GM21529 (cell line): ENCODE measurements around the gene CCDC201.
"Not testable (repeated sequence)": the region's sequence is repeated elsewhere in the genome, so short reads cannot be mapped to it uniquely, and the experiment has no call there.

Experiments used
- ATAC-seq: cut with Tn5 transposase; IDR thresholded peaks from one replicate; pipeline ENCODE4 v1.9.1; 2021; ENCODE audit not compliant: unreplicated experiment

The CCDC201 gene

DNA sequence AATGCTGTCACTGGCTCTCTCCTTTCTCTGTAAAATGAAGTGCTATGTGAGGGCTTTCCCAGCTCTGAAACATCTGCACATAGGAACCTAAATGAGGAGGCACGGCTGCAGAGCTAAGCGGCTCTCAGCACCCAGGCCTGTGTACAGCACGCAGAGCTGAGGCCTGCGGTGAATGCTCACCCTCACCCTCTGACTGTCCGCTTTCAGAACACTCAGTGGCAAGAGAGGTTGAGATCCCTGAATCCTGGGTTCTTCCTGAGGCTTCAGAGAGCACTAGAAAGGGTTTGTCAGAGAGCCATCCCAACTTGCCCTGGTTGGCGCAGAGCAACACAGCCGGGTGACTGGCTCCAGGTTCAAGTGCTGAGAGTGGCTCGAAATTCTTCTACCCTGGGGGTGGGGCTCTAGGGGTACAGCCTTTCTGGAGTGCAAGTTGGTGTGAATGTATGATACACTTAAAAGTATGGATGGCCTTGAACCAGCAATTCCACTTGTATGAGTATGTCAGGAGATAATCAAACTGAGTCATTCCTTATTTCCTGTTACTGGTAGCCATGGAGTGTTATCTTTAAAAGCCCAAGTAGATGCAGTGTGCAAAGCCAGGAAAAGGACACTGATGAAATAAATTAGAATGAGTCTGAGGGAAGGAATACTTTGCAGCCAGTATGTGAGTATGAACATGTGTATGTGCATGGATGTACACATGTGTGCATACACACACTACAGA lies 1.7 kb upstream of the CCDC201 start:
- ATAC-seq = no peak

DNA sequence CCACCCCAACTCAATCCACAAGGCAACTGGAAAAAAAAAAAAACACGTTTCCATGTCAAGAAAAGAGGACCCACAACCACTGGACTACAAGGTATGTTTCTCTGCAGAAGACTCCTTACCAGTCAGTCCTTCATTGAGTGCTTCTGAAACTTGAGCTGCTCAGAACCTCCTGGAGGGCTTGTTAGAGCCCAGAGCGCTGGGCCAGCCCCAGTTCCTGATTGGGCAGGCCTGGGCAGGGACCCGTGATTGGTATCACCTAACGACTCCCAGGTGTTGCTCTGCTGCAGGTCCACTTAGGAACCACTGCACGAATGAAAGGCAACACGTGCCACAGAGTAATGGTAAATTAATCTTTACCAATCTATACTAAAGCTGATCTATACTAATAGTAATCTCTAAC lies 473 bp upstream of the CCDC201 start:
- no peak for ATAC-seq

DNA sequence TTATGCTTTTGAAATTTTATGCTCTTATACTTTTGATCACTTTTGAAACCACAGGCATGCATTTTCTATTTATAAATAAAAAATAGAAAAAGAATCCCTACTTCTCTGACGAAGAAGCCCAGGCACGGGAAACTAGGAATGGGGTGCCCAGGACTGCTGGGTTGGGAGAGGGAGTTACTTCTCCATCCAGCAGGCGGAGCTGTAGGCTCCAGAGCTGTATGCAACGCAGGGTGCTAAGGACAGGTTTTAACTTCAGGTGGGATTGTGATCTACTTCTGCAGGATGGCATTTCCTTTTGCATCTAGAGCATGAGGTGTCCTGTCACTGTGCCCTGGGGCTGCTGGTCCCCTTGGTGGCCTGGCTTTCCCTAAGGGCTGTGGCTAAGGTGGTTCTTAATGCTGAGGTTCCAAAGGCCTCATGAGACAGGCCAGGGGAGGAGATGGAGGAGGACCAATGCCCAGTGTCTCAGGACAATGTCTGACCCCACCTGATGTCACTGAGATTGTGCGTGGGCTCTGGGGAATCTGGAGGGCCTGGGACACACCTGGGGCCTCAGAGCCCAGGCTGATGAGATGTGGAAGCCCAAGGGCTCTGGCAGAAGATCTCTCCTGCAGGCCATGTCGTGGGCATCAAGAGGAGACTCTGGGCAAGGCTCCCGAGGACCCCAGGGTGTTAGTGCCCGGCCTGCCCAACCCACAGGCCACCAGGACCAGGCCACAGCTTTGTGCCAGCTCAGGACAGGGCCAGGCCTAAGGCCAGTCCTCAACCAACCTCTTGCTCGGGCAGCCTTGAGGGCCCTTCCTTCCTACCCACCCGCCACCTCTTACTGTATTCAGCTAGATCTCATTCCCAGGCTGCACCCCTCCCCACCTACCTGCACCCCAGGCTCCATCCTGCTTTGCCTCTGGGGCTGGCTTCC lies 507 bp downstream of the CCDC201 start:
- ATAC-seq = no peak

DNA sequence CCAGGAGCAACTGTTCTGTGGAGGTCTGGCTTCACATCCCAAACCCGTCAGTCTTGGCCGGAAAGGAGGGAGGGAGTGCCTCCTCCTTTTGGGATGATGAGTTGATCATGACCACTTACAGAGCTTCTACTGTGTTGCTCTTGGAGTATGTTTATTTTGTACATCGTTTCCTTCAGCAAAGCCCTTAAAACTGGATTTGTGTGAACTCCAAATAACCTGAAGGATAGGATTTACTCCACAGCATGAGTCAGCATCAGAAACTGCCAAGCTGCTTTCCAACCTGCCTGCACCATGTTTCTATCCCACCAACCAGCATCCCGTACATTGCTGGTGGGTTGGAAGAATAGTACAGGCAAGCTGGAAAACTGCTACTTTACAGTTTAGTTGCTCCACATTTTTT lies 3.5 kb downstream of the CCDC201 start:
- no peak for ATAC-seq

DNA sequence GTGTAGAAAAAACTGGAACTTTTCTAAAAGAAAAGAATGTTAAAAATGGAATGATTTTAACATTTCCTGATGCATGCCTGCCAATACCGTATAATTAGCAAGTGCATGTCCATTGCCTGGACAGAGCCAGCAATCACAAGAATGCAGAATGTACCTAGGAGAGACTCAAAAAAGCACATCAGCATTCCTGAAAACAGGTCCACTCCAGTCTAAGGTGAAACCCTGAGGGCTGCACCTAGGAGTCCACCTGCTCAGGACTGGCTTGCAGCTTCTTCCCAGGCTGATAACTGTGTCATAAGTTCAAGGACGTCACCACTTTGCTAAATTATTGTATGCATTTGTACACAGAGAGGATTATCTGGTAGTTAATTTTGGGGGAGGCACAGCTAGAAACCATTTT lies 5.4 kb downstream of the CCDC201 start:
- ATAC-seq = no peak

DNA sequence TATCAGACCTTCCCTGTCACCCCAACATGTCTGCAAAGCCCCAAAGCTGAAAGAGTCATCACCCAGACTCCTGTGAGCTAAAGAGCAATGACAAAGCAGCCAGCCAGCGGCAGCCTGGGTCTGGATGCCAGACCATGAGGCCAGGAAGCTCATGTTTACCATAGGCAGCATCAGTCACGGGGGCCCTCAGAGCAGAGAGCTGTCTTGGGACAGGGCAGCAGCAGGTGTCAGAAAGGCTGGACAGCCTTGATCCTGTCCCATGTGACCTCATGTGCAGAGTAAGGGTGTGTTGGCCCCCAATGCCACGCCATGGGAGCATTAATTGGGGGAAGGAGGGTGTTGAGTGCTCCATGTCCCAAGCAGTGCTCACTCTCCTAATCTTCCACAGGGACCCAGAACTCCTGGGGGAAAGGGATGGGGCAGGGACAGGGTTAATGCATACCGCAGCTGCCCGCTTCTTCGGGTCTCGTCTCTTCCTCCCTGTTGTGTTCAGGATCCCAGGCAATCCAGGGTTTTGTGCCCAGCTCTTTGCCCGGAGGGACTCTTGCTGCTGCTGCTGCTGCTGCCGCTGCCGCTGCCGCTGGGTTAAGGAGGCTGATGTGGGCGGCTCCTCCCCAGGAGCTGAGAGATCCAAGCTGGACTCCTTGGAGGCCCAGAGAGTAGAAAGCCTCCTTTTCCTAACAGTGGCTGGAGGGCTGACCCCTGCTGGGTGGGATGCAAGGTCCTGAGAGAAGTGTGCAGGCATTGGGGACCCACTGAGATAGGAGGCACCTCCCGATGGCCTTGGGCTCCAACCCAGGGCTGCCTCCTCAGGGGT lies 7.1 kb downstream of the CCDC201 start:
- ATAC-seq = no peak

DNA sequence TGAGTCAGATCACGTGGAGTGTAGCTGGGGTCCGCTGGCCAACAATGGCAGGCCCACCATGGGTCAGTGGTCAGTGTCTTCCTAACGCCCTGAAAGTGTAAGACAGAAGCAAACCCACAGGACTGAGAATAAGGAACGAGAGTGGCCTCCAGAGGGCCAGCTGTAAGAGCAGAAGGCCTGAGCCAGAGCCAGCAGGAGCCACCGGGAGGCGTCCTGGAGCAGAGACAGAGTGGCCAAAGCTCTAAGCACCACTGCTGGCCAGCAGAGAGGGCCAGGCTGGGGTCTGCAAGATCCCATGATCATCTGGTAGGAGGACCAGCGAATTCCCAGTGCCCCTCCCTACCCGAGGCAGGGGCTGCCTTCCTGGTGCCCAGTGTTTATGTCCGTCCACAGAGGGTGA lies 9.2 kb downstream of the CCDC201 start:
- ATAC-seq = no peak

DNA sequence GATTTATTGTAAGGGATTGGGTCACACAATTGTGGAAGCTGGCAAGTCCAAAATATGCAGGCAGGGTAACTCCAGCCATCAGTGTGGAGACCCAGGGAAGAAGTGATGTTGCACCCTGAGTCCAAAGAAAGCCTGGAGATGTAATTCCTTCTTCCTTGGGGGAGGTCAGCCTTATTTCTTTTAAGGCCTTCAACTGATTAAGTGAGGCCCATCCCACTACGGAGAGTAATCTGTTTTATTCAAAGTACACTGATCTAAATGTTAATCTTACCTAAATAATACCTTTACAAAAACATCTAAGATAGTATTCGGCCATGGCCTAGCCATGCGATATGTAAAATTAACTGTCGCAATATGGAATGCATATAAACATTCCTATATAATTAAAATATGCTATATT lies 16.0 kb downstream of the CCDC201 start:
- ATAC-seq = not testable (repeated sequence)

DNA sequence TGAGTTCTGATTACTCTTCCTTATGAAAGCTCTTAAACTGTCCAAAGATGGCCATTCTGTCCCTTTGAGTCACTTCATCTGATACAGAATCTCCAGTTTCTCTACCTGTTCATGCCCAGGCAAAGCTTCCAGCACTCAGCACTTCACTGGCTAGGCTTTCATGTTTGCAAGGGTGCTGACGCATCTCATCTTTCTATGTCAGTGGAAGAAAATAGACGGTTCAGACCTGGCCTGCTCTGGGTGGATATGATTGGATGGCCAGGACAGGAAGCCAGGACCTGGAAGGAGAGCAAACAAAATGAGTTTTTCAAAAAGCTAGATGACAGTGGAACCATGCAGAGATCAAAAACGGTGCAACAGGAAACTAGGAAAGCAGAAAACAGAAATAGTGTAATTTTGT lies 17.2 kb downstream of the CCDC201 start:
- not testable (repeated sequence) for ATAC-seq

DNA sequence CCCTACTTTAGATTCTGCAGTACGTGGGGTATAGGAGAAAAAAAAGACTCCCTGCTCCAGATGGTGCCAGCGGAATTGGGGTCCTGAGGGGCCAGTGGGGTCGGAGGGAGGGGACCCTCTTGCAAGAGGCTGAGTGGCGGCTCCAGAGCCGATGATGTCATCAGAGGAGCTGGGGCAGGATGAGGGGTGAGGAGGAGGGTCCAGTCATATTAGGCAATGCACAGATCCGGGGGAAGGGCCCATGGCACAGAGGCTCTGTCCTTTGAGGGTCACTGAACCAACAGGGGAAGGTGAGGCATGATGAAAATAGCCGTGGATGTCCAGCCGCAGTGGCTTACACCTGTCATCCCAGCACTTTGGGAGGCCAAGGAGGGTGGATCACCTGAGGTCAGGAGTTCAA lies 19.4 kb downstream of the CCDC201 start:
- not testable (repeated sequence) for ATAC-seq

DNA sequence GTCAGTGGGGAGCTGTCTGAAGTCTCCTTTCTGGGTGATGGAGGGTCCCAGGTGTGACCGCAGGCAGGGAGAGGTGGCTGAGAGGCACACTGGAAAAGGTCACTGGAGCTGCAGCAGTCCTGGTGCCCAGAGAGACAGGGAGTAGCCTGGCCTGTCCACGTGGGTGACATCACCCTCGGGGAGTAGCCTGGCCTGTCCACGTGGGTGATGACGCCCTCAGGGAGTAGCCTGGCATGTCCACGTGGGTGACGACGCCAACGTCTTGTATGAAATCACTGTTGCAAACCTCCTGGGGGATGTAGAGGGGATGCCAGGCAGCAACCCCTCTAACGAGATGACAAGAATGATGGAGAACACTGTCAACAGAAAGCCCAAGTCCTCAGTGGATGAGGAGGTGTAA lies 19.9 kb downstream of the CCDC201 start:
- not testable (repeated sequence) for ATAC-seq

DNA sequence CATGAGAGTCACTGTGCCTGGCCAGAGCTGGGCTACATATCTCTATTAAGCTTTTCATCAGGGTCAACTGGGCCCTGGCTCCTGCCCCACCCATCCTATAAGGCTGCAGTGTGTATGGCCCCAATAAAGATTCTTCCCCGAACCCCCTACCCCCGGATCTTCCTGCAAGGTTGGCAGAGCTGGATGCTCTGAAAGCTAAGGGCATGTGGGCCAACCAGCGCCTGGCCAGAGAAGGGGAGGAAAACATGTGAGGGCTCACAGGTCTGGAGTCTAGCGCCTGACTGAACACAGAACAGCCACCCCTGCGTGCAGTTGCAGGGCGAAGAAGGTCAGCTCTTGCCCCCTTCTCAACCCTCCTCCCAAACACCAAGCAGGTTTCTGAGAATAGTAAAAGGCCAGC lies 24.1 kb downstream of the CCDC201 start:
- not testable (repeated sequence) for ATAC-seq

DNA sequence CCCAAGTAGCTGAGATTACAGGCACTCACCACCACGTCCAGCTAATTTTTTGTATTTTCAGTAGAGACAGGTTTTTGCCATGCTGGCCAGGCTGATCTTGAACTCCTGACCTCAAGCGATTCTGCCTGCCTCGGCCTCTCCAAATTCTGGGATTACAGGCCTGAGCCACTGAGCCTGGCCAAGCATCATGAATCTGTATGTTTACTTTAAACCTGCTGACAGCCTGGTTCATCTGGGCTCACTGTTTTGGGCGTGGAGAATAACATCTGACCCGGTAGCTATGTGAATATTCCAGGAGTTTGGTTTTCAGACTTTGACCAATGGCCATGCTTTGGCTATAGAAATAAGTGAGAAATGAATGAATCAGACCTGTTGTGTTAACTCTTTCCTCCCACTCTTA lies 26.3 kb downstream of the CCDC201 start:
- not testable (repeated sequence) for ATAC-seq

DNA sequence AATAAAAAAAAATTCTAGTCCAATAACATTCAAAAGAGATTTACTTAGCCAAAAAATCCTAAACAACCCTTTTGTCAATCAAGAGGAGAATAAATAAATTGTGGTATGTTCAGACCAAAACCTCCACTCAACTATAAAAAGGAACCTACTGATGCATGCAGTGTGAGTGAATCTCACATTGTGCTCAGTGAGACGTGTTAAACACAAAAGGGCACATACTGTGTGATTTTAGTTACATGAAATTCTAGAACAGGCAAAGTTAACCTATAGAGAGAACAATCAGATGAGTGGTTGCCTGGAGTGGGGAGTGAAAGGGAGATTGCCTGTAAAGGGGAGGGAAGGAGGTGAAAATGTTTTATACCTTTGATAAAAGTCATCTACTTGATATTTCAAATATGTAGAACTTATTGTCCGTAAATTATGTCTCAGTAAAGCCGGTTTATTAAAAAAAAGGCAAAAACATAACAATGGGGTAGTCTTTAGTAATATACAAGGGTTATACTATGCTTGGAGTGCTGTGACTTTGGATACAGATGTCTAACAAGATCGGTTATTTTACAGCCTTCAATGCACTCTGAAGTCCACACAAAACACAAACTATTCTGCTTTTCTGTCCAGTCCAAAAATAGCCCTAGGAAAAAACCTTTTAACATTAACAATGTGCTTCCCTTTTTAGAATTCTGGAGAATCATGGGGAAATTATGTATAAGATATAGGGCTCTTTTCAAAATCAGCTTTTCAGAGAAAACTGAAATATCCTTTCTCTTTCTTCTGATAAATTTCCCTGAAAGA lies 30.8 kb downstream of the CCDC201 start:
- not testable (repeated sequence) for ATAC-seq

DNA sequence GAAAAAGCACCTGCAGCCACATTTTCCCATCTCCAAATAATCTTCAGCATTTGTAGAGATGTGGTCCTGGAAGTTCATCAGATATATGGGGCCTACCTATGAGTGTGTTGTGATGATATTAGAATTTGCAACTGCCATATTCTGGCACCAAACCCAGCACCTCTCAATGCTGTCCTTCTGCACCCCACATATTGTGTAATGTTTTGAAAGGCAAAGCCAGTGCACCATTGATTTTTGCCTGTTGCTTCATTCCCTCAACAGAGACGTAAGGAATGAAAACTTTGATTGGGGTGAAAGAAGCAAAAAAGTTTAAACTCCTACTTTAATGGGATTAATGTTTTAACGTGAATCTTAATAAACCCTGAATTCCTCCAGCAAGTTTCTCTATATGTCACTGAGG lies 34.0 kb downstream of the CCDC201 start:
- ATAC-seq = not testable (repeated sequence)

DNA sequence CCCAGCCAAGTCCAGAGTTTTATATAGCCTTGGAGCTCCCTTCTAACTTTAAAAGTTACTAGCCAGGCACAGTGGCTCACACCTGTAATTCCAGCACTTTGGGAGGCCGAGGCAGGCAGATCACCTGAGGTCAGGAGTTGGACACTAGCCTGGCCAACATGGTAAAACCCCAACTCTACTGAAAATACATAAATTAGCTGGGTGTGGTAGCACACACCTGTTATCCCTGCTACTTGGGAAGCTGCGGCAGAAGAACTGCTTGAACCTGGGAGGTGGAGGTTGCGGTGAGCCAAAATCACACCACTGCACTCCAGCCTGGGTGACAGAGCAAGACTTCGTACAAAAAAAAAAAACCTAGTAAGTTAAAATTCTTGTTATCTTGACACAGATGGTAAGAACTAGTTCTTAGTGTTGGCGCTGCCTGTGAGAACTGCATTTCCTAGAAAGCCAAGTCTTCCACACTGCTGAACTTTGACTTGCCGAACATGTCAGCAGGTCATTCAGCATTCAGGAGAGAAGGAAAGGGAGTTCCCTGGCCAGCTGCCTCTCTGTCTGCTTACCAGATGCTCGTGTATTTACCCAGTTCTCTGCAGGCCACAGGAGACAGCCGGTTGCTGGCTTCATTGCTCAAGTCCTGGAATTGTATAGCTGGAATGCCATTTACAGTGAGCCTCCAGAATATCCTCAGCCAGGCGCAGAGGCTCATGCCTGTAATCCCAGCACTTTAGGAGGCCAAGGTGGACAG lies 40.3 kb downstream of the CCDC201 start:
- not testable (repeated sequence) for ATAC-seq

DNA sequence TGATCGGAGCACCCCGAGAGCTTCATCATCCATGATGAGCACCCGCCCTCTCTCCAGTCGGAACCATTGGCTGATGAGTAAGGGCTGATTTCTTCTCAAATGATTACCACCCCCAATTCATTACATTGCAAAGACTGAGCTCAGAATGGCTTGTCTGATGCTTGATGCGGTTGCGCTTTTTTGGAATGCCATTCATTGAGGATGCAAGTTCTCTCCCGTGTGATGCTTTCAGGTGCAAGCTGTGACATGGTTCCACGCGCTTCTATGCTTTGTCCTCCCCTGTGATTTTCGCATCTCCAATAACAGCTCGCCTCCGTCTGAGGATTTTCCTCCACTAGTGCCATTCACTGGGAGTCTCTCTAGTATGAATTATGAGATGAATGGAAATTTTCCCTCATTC lies 43.0 kb downstream of the CCDC201 start:
- ATAC-seq = not testable (repeated sequence)

DNA sequence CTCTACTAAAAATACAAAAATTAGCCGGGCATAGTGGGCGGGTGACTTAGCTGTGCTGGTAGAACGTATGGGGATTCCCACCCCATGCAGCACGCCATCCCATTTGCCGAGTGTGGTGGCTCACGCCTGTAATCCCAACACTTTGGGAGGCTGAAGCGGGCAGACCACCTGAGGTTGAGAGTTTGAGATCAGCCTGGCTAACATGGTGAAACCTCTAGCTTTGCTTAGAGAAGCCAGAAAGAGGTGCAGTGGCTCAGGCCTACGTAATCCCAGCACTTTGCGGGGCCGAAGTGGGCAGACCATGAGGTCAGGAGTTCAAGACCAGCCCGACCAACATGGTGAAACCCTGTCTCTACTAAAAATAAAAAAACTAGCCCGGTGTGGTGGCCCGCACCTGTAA lies 45.2 kb downstream of the CCDC201 start:
- not testable (repeated sequence) for ATAC-seq

DNA sequence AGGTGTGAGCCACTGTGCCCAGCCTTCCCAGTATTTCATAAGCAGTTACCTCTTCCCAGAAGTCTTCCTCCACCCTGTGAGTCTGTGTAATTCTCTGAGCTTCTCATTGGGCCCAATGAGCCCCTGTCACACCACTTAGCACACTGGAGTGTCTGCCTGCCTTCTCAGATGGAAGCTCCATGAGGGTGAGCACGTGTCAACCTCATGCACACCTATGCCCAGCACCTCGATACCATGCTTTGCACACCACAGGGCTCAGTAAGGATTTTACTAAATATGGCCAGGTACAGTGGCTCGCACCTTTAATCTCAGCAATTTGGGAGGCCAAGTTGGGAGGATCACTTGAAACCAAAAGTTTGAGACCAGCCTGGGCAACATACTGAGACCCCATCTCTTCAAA lies 46.3 kb downstream of the CCDC201 start:
- not testable (repeated sequence) for ATAC-seq

DNA sequence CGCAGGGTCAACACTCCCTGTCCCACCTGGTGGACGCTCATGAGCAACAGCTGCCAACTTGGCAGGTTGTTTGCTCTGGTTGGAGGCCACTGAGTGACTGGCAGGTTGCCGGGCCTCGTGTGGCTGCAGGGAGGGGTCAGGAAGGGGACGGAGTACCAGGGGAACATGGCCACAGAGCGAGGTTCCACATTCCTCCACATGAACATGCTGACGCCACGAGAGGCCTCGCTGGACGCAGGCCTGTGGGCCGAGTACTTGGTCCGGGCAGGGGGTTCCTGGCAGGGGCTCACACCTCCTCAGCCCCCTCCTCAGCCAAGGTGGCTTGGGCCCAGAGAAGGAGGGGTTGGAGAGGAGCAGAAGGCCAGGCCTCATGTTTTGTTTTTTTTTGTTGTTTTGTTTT lies 54.1 kb downstream of the CCDC201 start:
- not testable (repeated sequence) for ATAC-seq
